GM21786 (cell line): ENCODE data around the gene GP1BB.
"Not testable (repeated sequence)": the region's sequence is repeated elsewhere in the genome, so short reads cannot be mapped to it uniquely, and the experiment has no call there.

ENCODE experiments used
- ATAC-seq: cut with Tn5 transposase; IDR thresholded peaks from one replicate; pipeline ENCODE4 v1.9.1; 2021; ENCODE audit not compliant: unreplicated experiment

GP1BB gene

GRCh38 chr22:19723232-19723982 lies at the start of gene GP1BB:
TSS of gene GP1BB (plus strand) at chr22:19723539. CDS start at chr22:19723570, 31 bp downstream.
- no peak for ATAC-seq

GRCh38 chr22:19673660-19674059 lies 49.7 kb upstream of the GP1BB start:
- no peak for ATAC-seq

DNA sequence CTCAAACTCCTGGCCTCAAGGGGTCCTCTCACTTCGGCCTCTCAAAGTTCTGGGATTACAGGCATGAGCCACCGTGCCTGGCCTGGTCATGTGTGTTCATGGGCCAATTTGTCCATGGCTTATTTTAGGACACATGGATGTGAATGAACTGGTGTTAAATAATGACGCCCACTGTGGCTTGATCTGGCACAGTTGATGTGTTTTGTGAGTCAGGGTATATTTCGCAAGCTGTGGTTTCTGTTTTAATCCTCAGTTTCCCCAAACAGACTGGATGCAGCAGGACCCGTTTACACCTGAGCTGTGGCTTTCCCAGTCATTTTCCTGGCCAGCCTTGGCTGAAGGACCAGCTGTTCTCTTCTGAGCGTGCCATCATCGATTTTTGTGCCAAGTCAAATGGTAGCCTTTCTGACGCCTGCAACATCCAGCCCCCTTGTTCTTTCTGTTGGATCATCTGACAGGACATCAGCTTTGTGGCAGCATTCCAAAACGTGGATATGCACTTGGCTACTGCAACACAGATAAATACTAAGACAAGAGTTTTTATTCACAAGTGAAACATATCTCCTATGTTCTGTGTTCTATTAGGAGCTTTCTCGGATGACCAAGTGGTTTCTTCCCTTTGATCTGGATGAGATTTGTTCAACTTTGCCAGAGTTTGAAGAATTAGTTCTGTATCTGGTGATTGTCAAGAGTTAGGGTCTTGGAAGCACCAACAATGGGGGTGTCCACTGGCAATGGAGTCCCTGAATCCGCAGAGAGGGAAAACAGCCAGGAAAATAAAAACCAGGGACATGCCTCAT lies 49.0 kb upstream of the GP1BB start:
- ATAC-seq = no peak

- no peak for ATAC-seq
These were observed 48.4 kb upstream of the GP1BB start for GRCh38 chr22:19674929-19675253.

DNA sequence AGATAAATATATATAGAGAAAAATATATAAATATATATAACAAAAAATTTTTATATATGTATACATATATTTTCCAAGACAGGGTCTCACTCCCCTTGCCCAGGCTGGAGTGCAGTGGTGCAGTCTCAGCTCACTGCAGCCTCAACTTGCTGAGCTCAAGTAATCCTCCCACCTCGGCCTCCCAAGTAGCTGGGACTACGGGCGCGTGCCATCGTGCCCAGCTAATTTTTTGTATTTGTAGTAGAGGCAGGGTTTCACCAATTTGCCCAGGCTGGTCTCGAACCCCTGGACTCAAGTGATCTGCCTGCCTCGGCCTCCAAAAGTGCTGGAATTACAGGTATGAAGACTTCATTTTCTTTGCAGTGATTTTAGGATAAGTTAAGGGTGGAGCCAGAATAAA lies 47.9 kb upstream of the GP1BB start:
- ATAC-seq = no peak

GRCh38 chr22:19676437-19676836 lies 46.9 kb upstream of the GP1BB start:
- not testable (repeated sequence) for ATAC-seq

- ATAC-seq = no peak
These were observed 44.3 kb upstream of the GP1BB start for GRCh38 chr22:19678949-19679521.

GRCh38 chr22:19679522-19680101 lies 43.7 kb upstream of the GP1BB start:
- ATAC-seq = no peak

DNA sequence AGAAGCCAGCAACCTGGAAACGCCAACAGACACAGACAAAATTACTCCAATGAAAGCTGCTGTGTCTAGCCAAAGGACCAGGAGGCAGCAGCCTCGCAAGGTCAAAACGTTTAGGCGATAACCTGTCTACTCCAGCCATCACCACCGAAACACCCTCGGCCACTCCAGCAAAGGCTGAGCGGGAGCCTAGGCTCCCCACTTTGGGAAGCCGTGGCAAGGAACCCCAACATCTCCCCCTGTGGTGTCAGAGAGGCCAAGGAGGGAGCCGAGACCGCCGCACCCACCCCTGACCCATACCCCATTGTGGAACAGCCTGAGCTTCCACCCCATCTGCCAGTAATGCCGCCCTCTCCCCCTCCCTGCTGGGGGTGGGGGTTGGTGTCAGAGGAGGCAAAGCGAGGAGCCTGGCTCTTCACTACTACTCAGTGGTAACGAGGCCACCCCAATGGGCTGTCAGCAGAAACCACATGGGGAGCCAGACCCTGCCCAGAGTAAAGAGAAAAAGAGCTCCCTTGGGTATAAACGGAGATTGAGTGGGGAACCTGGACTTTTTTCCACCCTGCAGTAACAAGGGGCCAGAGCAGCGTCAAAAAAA lies 43.0 kb upstream of the GP1BB start:
- no peak for ATAC-seq

- no peak for ATAC-seq
These were observed 42.2 kb upstream of the GP1BB start for GRCh38 chr22:19680911-19681862.

DNA sequence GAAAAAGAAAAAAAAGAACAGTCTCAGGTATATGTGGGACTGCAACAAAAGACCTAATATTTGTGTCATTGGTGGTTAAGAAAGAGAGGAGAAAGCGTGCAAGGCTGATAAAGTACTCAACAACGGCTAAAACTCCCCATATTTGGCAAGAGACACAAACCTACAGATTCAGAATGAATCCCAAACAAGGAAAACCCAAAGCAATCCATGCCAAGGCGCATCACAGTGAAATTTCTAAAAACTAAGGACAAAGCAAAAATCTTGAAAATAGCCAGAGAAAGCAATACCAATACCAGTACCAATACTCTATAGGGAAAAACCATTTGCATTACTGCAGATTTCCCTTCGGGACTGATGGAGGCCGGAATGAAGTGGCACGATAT lies 41.5 kb upstream of the GP1BB start:
- no peak for ATAC-seq

DNA sequence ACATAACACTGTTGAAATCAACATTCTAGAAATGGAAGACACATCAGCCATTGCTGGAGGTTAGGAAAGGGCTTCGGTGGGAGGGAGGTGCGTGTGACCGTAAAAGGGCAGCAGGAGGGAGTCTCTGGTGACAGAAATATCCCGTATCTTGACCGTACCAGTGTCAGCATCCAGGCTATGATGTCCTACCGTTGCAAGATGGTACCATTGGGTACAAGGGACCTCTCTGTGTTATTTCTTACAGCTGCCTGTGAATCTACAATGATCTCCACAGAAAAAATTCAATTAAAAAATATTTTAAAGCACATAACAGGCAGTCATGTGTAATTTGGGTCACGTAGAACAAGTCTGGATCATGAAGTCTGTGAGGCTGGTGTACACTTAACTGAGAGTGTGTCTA lies 36.4 kb upstream of the GP1BB start:
- no peak for ATAC-seq

GRCh38 chr22:19687561-19688300 lies 35.6 kb upstream of the GP1BB start:
- no peak for ATAC-seq

DNA sequence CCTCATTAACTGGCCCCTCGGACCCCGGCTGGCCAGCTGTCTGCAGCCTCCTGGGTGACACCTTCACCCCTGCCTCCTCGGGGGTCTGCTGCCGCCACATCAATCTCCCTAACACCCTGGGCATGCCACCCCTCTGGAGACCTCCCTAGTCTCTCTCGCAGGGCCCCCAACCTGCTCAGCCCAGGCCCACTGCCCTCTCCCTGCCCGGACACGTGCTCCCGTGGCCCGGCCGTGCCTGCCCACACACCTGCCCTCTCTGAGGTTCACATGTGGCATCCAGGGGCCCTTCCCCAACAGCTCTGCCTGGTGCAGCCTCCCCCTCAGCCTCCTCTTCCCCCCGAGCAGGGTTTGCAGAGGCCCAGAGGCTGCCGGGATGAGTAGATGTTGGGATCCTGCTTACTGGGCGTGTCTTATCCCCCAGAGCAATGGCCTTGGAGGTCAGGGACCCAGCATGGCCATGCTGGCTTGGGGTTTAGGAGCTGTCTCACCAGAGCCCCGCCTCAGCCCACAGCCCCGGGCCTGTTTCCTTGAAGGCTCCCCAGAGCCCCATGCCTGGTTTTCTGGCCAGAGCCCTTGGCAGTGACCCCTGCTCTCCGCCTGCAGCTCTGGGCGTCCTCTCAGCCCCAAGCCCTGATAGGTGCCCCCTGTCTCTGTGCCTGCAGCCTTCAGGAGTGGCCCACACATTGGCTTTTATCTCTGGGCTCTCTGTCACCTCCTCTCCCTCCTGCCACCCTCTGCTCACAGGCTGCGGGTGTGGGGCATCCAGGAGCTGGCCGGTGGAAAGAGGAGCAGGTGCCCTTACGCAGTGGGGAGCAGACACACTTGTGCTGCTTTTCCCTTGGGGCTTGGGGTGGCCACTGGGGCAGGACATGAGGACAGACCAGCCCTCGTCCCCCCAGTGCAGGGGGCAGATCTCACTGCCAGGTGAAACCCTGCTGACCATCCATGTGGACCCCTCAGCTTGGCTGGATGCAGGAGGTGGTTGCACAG lies 34.7 kb upstream of the GP1BB start:
- no peak for ATAC-seq

GRCh38 chr22:19689408-19689807 lies 33.9 kb upstream of the GP1BB start:
- ATAC-seq = no peak

- ATAC-seq = no peak
These were observed 32.2 kb upstream of the GP1BB start for GRCh38 chr22:19691007-19691720.

DNA sequence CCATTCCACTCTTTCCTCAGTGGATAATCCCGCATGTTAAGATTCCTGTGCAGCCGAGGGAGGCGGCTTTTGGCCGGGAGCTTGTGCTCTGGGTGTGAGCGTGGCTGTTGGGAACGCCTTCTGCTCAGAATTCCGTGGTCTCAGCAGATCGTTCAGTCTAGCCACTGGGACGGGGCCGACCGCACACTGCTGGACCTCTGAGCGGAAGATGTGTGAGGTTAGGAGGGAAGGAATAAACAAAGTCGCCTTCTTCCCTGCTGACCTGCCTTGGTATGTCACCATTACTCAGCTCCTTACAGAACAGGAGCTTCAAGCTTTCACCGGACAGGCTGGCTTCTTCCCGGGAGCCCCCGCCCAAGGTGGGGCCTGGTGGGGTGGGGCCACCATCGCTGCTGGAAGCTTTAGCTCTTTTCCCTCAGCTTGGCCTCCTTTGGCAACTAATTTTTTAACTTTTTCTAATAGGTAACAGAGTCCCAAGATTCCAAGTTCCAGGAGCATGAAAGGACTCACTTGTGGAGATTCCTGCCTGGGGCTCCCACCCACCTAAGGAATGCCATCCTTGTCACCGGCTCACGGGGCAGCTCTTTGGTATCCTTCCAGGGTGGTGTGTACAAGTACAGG lies 31.5 kb upstream of the GP1BB start:
- ATAC-seq = no peak
